Right lobe of liver (tissue), 4 donors: ENCODE data around the gene FOXK2.

Source experiments
- CTCF ChIP-seq, 4 donors: fragments of 200-600 bp in 3 of 4; fragments of 450-650 bp in 1 of 4; IDR thresholded peaks; one replicate each; pipeline versions ENCODE4 v1.5.1 to v1.8.0; 2016 to 2022; ENCODE audit warnings: antibody characterized with exemption in 4 of 4, mild to moderate bottlenecking in 2 of 4
- POLR2A ChIP-seq: fragments of 450-650 bp; IDR thresholded peaks from one replicate; pipeline ENCODE4 v1.6.1; 2017; ENCODE audit warnings: antibody characterized with exemption, mild to moderate bottlenecking
- donor health status: DM: no; HTN: no; CAD: no.
- donor health status: DM: no; HTN: no; CAD: no.
- donor health status: DM: no; HTN: yes; CAD: no.

DNA sequence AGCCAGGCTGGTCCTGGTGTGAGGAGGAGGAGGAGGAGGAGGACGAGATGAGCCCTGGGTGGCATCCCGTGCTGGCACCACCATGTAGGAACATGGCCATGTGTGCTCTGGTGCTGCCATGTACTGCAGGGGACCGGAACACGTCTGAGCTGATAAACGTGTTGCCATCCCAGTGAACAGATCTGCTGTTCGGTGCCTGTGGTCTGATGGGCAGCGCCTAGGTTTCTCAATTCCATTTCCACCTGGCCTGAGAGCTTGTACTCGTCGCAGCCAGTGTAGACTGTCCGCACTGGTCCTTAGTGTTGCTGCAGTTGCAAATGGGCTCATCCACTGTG is 28.4 kb upstream of the FOXK2 start:
- no peak for TF ChIP-seq CTCF (IDR thresholded peaks at IDR 0.05)
- no peak for TF ChIP-seq POLR2A
